Measurements from ENCODE around the gene KIRREL3.

GRCh38 chr11:126633330-126633729, 367.2 kb downstream of the KIRREL3 start:
- TF ChIP-seq CTCF (conservative IDR thresholded peaks at IDR 0.05; ENCODE audit: low read depth, low read length) = no peak
- no peak for TF ChIP-seq EZH2phosphoT487 (IDR thresholded peaks at IDR 0.05; ENCODE audit: borderline replicate concordance, low read length)
- TF ChIP-seq EZH2 (IDR thresholded peaks at IDR 0.05; ENCODE audit: low read length, unreplicated experiment) = no peak

All from PC-3 (cell line).